H1 (cell line): ENCODE results near the gene CORIN. TPM values are rescaled to one million over a fixed set of nuclear protein-coding genes. Genes with fewer than 3 reads are reported as not detected.

ENCODE experiments used
- CTCF ChIA-PET: fragments of 300-600 bp; sonication (Branson Sonifier 250); formaldehyde crosslinking; loops from one replicate; lab custom pipeline; 2021; ENCODE audit not compliant: partially characterized antibody; lab: Charles Lee
- POLR2A ChIA-PET: fragments of 300-600 bp; sonication (Branson Sonifier 250); formaldehyde crosslinking; loops from one replicate; lab custom pipeline; 2021; ENCODE audit warnings: inconsistent platforms; ENCODE audit not compliant: partially characterized antibody; lab: Charles Lee
- DNase-seq, 2 experiments: peaks; one replicate each; pipeline versions ENCODE4 v3.0.0 to v3.0.0-alpha.2; 2010 to 2022; ENCODE audit warnings: low spot score in 2 of 2, low read depth in 1 of 2, mixed read lengths in 1 of 2
- FAIRE-seq: peaks from 2 replicates; lab custom pipeline; 2011; peaks lifted over from hg19 to GRCh38; lab: Jason Lieb, UNC
- H2AFZ ChIP-seq: 2 replicates; pipeline ENCODE4 v1.8.1; 2012; ENCODE audit warnings: low read length, inconsistent platforms
- H2AK5ac ChIP-seq: 2 replicates; pipeline ENCODE4 v1.6.1; 2013; ENCODE audit warnings: low read depth, low read length
- H2BK120ac ChIP-seq: replicated peaks from 2 replicates; pipeline ENCODE3; 2013; ENCODE audit warnings: low read depth, low read length, inconsistent platforms
- H2BK12ac ChIP-seq: 2 replicates; pipeline ENCODE4 v1.6.1; 2013; ENCODE audit warnings: low read depth, low read length
- H2BK15ac ChIP-seq: 2 replicates; pipeline ENCODE4 v1.6.1; 2013; ENCODE audit warnings: low read length
- H2BK20ac ChIP-seq: 2 replicates; pipeline ENCODE4 v1.6.1; 2013; ENCODE audit warnings: low read length
- H2BK5ac ChIP-seq: 2 replicates; pipeline ENCODE4 v1.6.1; 2013; ENCODE audit warnings: low read depth, low read length
- H3K14ac ChIP-seq: 2 replicates; pipeline ENCODE4 v1.6.1; 2013; ENCODE audit warnings: inconsistent platforms; ENCODE audit not compliant: insufficient read length
- H3K18ac ChIP-seq: 2 replicates; pipeline ENCODE4 v1.6.1; 2013; ENCODE audit warnings: low read length; ENCODE audit errors: extremely low read depth
- H3K23ac ChIP-seq: 2 replicates; pipeline ENCODE4 v1.6.1; 2013; ENCODE audit warnings: inconsistent platforms; ENCODE audit not compliant: insufficient read length
- H3K23me2 ChIP-seq: 2 replicates; pipeline ENCODE4 v1.6.1; 2013; ENCODE audit warnings: low read depth, low read length
- H3K27ac ChIP-seq: 2 replicates; pipeline ENCODE4 v1.6.1; 2011; ENCODE audit warnings: low read depth, low read length, inconsistent platforms
- H3K27me3 ChIP-seq, 4 experiments: replicated peaks in 1 of 4; 1 replicate in 1 of 4; 2 replicates in 3 of 4; pipeline versions ENCODE4 v1.6.1 to v1.8.1; 2011 to 2013; ENCODE audit warnings: low read length in 3 of 4, mild to moderate bottlenecking in 3 of 4, inconsistent platforms in 2 of 4, mixed read lengths in 2 of 4, moderate library complexity in 1 of 4; ENCODE audit not compliant: control insufficient read depth in 3 of 4, insufficient read depth in 3 of 4; ENCODE audit errors: extremely low read depth in 1 of 4
- H3K36me3 ChIP-seq, 4 experiments: 2 replicates each; pipeline versions ENCODE4 v1.6.1 to v1.8.1; 2011 to 2013; ENCODE audit warnings: mild to moderate bottlenecking in 4 of 4, low read length in 3 of 4, moderate library complexity in 2 of 4, control low read depth in 1 of 4, inconsistent platforms in 1 of 4; ENCODE audit not compliant: insufficient read depth in 4 of 4, control insufficient read depth in 2 of 4
- H3K4ac ChIP-seq: replicated peaks from 2 replicates; pipeline ENCODE3; 2013; ENCODE audit warnings: low read length, low read depth, mixed read lengths, inconsistent platforms; ENCODE audit not compliant: insufficient read length
- H3K4me1 ChIP-seq, 4 experiments: replicated peaks in 1 of 4; 1 replicate in 1 of 4; 2 replicates in 3 of 4; pipeline versions ENCODE4 v1.6.1 to v1.8.1; 2011 to 2013; ENCODE audit warnings: low read length in 3 of 4, inconsistent platforms in 2 of 4, mixed read lengths in 1 of 4; ENCODE audit not compliant: insufficient read depth in 4 of 4, control insufficient read depth in 3 of 4
- H3K4me2 ChIP-seq, 2 experiments: 2 replicates each; pipeline versions ENCODE4 v1.6.1 to v1.8.1; 2011 to 2013; ENCODE audit warnings: low read depth in 2 of 2, low read length in 2 of 2, control low read depth in 1 of 2, inconsistent platforms in 1 of 2, mild to moderate bottlenecking in 1 of 2; ENCODE audit not compliant: insufficient read depth in 1 of 2
- H3K4me3 ChIP-seq, 4 experiments: fragments of 200-600, 300-600 bp in 1 of 4; sonication (generic), shearing (Covaris generic), sonication (Bioruptor Twin) in 1 of 4; 2 replicates each; pipeline versions ENCODE4 v1.5.1 to v1.8.1; 2011 to 2016; ENCODE audit warnings: low read length in 4 of 4, low read depth in 3 of 4, control low read depth in 2 of 4, inconsistent platforms in 2 of 4, mild to moderate bottlenecking in 2 of 4, mixed read lengths in 1 of 4, moderate library complexity in 1 of 4; ENCODE audit not compliant: insufficient read depth in 2 of 4; ENCODE audit errors: extremely low read depth in 1 of 4
- H3K56ac ChIP-seq: replicated peaks from 2 replicates; pipeline ENCODE3; 2013; ENCODE audit warnings: low read depth, mild to moderate bottlenecking, mixed read lengths, low read length, inconsistent platforms; ENCODE audit not compliant: insufficient read length
- H3K79me1 ChIP-seq: 2 replicates; pipeline ENCODE4 v1.6.1; 2013; ENCODE audit warnings: low read depth, low read length, control low read depth
- H3K79me2 ChIP-seq, 2 experiments: 2 replicates each; pipeline versions ENCODE4 v1.6.1 to v1.8.1; 2012 to 2013; ENCODE audit warnings: low read length in 2 of 2, mild to moderate bottlenecking in 2 of 2, inconsistent platforms in 1 of 2; ENCODE audit not compliant: insufficient read depth in 2 of 2, control insufficient read depth in 1 of 2
- H3K9ac ChIP-seq, 4 experiments: replicated peaks in 1 of 4; 1 replicate in 1 of 4; 2 replicates in 3 of 4; pipeline versions ENCODE4 v1.6.1 to v1.8.1; 2011 to 2013; ENCODE audit warnings: low read depth in 3 of 4, low read length in 3 of 4, control low read depth in 2 of 4, mild to moderate bottlenecking in 2 of 4, moderate library complexity in 2 of 4, inconsistent platforms in 1 of 4; ENCODE audit errors: extremely low read depth in 1 of 4
- H3K9me3 ChIP-seq, 2 experiments: 2 replicates each; pipeline versions ENCODE4 v1.6.1 to v1.8.1; 2012 to 2013; ENCODE audit warnings: mild to moderate bottlenecking in 2 of 2, moderate library complexity in 2 of 2, control low read depth in 1 of 2, inconsistent platforms in 1 of 2, low read depth in 1 of 2, low read length in 1 of 2, mixed read lengths in 1 of 2; ENCODE audit not compliant: insufficient read depth in 2 of 2
- H4K20me1 ChIP-seq, 2 experiments: replicated peaks in 1 of 2; 2 replicates each; pipeline versions ENCODE3 to v1.8.1; 2011 to 2013; ENCODE audit warnings: inconsistent platforms in 2 of 2, low read length in 2 of 2, mild to moderate bottlenecking in 1 of 2; ENCODE audit not compliant: insufficient read depth in 2 of 2, control insufficient read depth in 1 of 2
- H4K5ac ChIP-seq: 2 replicates; pipeline ENCODE4 v1.6.1; 2013; ENCODE audit warnings: low read length, low read depth, mixed read lengths, inconsistent platforms; ENCODE audit not compliant: insufficient read length
- H4K8ac ChIP-seq: 2 replicates; pipeline ENCODE4 v1.8.0; 2013; ENCODE audit warnings: mild to moderate bottlenecking, moderate library complexity, low read length, inconsistent platforms; ENCODE audit not compliant: insufficient read depth; ENCODE audit errors: extremely low read depth
- H4K91ac ChIP-seq: replicated peaks from 2 replicates; pipeline ENCODE3; 2013; ENCODE audit warnings: low read length, mixed read lengths, inconsistent platforms; ENCODE audit not compliant: insufficient read length
- MAFK ChIP-seq: IDR thresholded peaks from 2 replicates; pipeline ENCODE4 v1.6.1; 2012; ENCODE audit warnings: low read depth, mild to moderate bottlenecking, improper control_type of control experiment, low read length
- WGBS, 2 experiments: shearing (Covaris generic) in 1 of 2; methylation state at CpG; one replicate each; pipeline versions ENCODE4 v1.1.6 to v1.1.7; 2013 to 2015; ENCODE audit warnings: low lambda C conversion rate in 2 of 2, mixed read lengths in 2 of 2, inconsistent platforms in 1 of 2, low coverage in 1 of 2, missing lambda C conversion rate in 1 of 2; ENCODE audit not compliant: insufficient replicate concordance in 2 of 2, insufficient coverage in 1 of 2, insufficient read length in 1 of 2; ENCODE audit errors: extremely low coverage in 1 of 2, missing lambda C conversion rate in 1 of 2; 5-methylcytosine and 5-hydroxymethylcytosine counted together
- polyA plus RNA-seq, 7 experiments: library from polyadenylated mRNA; depleted of rRNA in 3 of 7; stranded (reverse) in 5 of 7; unstranded in 2 of 7; fragments of >200 nt in 5 of 7; fragments of 200-250 nt in 2 of 7; gene quantifications; 1 replicate in 5 of 7; 2 replicates in 1 of 7; 4 replicates in 1 of 7; pipeline versions ENCODE4 v1.2.1 to v1.2.3, GENCODE V29; 2011 to 2013; ENCODE audit warnings: missing spikeins in 2 of 7, mixed read lengths in 2 of 7
- total RNA-seq: library from RNA; stranded (reverse); fragmentation: NEBNext Ultra II Directional; extraction: Animal tissue kit (Norgen Biotek cat#: 25700); gene quantifications from 2 replicates; pipeline ENCODE4 v1.2.1, GENCODE V29; 2021

Gene CORIN
- total and polyA plus RNA-seq, 2 of the 8 experiments (the other 6 are each of a cell fraction or from before 2014, with no cell fraction given): 0.09 to 0.32 TPM

- Histone ChIP-seq H2BK120ac (no peak overlapping the region), H3K4me1 (peaks cover 0 to 7% (median 4%) of the 10 kb centered on the region in 4 experiments; a peak in 4 of 7 replicates), H2BK12ac (no peak overlapping the region), H3K23me2 (no peaks in the 10 kb centered on the region), H2AFZ (no peak overlapping the region), H3K79me2 (no peaks in the 10 kb centered on the region), H3K79me1 (no peaks in the 10 kb centered on the region), H4K20me1 (no peaks in the 10 kb centered on the region), H3K27me3 (peaks cover 0 to 2% (median 0%) of the 10 kb centered on the region in 4 experiments; a peak in 1 of 7 replicates), H4K8ac (no peak overlapping the region), H3K56ac (no peak overlapping the region), H2BK15ac (no peak overlapping the region), H3K9ac (no peak overlapping the region), H4K91ac (no peak overlapping the region), H4K5ac (no peak overlapping the region), H3K4ac (no peak overlapping the region), H2BK5ac (no peak overlapping the region), H3K18ac (no peak overlapping the region), H3K4me2 (no peak overlapping the region), H2AK5ac (no peak overlapping the region), H3K9me3 (no peaks in the 10 kb centered on the region), H3K4me3 (no peak overlapping the region), H3K23ac (no peak overlapping the region), H2BK20ac (no peak overlapping the region), H3K27ac (no peak overlapping the region), H3K36me3 (no peaks in the 10 kb centered on the region), H3K14ac (no peak overlapping the region)
- CTCF ChIA-PET: interaction anchor here (0.8 to 1.2 kb wide), 2 partner anchors 13 to 16 kb away, joined by 3 to 4 read pairs; no protein-coding TSS in a partner anchor
- FAIRE-seq: no peak
- POLR2A ChIA-PET: no interaction called here
- WGBS, 2 experiments: 95% methylated on average over 6 of the region's 6 CpGs; no CpG with 5 or more reads in 1 of the 2 experiments
- no peak for TF ChIP-seq MAFK
- DNase-seq: no peak
Measured at GRCh38 chr4:47721485-47721884, 116.4 kb downstream of the CORIN start.
